Activated CD4-positive, alpha-beta T cell treated with anti-CD3 and anti-CD28 coated beads, Interleukin-2, amount 10 ng/mL, durations not matched to agents 7 days and 5 days (primary cell): ENCODE results near the gene C11orf97. TPM values are rescaled to one million over a fixed set of nuclear protein-coding genes. Genes with fewer than 3 reads are reported as not detected.
"Not testable (repeated sequence)": the region's sequence is repeated elsewhere in the genome, so short reads cannot be mapped to it uniquely, and the experiment has no call there.

Source experiments
- CTCF ChIA-PET: fragments of 350-600 bp; sonication (Branson Sonifier 250); formaldehyde crosslinking; loops from one replicate; lab custom pipeline; 2021; ENCODE audit warnings: antibody characterized with exemption; lab: Charles Lee
- POLR2A ChIA-PET: fragments of 350-600 bp; sonication (Branson Sonifier 250); formaldehyde crosslinking; loops from one replicate; lab custom pipeline; 2021; ENCODE audit warnings: antibody characterized with exemption; lab: Charles Lee
- DNase-seq: peaks from one replicate; pipeline ENCODE4 v3.0.0-alpha.2; 2020
- H3K27ac Mint-ChIP-seq: one replicate; pipeline ENCODE4 v1.8.0; 2021; ENCODE audit warnings: mild to moderate bottlenecking, moderate library complexity, mixed read lengths
- H3K27me3 Mint-ChIP-seq: one replicate; pipeline ENCODE4 v1.8.0; 2021; ENCODE audit warnings: mixed read lengths
- H3K36me3 Mint-ChIP-seq: one replicate; pipeline ENCODE4 v1.8.0; 2021; ENCODE audit warnings: low read depth, mixed read lengths
- H3K4me1 Mint-ChIP-seq: one replicate; pipeline ENCODE4 v1.8.0; 2021; ENCODE audit warnings: mixed read lengths
- H3K4me3 Mint-ChIP-seq: one replicate; pipeline ENCODE4 v1.8.0; 2021; ENCODE audit warnings: mild to moderate bottlenecking, moderate library complexity, mixed read lengths
- H3K9me3 Mint-ChIP-seq: one replicate; pipeline ENCODE4 v1.8.0; 2021; ENCODE audit warnings: mixed read lengths
- microRNA-seq: library from miRNA; unstranded; fragments of <30 nt; microRNA quantifications from one replicate; pipeline ENCODE4 v1.2.0, GENCODE V29; 2021; ENCODE audit warnings: borderline microRNAs expressed, borderline replicate concordance
- total RNA-seq, 2 experiments: library from RNA; stranded (reverse); gene quantifications; one replicate each; pipeline ENCODE4 v1.2.3, GENCODE V29; 2021

Gene C11orf97
- total RNA-seq, 2 experiments from 2014 or later, result not detected

- POLR2A ChIA-PET, result no interaction called here
- no peak for DNase-seq
- no peaks in the 10 kb centered on the region for H3K36me3 Mint-ChIP-seq
- H3K27ac Mint-ChIP-seq, result no peak overlapping the region
- H3K27me3 Mint-ChIP-seq, result no peaks in the 10 kb centered on the region
- no peaks in the 10 kb centered on the region for H3K4me1 Mint-ChIP-seq
- H3K4me3 Mint-ChIP-seq, result no peak overlapping the region
- H3K9me3 Mint-ChIP-seq, result no peaks in the 10 kb centered on the region
- CTCF ChIA-PET, result no interaction called here
Observed at GRCh38 chr11:94568717-94569116, 56.5 kb downstream of the C11orf97 start.

DNA sequence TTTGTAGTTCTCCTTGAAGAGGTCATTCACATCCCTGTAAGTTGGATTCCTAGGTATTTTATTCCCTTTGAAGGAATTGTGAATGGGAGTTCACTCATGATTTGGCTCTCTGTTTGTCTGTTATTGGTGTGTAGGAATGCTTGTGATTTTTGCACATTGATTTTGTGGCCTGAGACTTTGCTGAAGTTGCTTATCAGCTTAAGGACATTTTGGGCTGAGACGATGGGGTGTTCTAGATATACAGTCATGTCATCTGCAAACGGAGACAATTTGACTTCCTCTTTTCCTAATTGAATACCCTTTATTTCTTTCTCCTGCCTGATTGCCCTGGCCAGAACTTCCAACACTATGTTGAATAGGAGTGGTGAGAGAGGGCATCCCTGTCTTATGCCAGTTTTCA is 60.7 kb downstream of the C11orf97 start:
- H3K27ac Mint-ChIP-seq, DNase-seq, POLR2A ChIA-PET, H3K4me1 Mint-ChIP-seq, H3K27me3 Mint-ChIP-seq, H3K36me3 Mint-ChIP-seq, H3K4me3 Mint-ChIP-seq, H3K9me3 Mint-ChIP-seq, CTCF ChIA-PET: not testable (repeated sequence)

DNA sequence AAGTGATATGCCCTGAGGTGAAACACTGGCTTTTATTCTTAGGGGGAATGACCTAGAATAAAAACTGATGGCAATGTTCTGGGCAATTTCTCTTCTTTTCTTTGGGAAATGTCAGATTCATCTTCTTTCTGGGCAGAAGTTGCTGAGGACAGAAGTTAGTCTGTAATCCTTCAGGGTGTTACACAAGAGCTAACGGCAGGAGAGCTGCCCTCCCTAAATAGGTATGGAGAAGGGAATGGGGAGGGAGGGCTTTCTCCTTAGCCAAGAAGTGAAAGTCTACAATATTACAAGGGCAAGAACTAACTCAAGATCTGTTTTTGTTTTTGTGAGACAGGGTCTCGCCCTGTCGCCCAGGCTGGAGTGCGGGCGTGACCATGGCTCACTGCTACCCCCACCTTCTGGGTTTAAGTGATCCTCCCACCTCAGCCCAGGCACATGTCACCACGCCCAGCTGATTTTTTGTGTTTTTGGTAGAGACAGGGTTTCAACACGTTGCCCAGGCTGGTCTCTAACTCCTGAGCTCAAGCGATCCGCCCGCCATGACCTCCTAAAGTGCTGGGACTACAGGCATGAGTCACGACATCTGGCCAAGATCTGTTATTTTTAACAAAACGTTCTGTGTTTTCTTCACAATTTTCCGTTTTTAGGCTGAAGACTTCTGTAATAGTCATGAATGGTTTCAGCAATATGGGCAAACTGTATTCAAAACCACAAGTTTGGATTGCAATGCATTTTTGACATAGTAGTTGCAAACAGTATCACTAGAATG is 62.1 kb downstream of the C11orf97 start:
- no peaks in the 10 kb centered on the region for H3K9me3 Mint-ChIP-seq
- H3K27me3 Mint-ChIP-seq, result peaks cover 2% of the 10 kb centered on the region
- no peak overlapping the region for H3K4me3 Mint-ChIP-seq
- no peak overlapping the region for H3K27ac Mint-ChIP-seq
- no peaks in the 10 kb centered on the region for H3K36me3 Mint-ChIP-seq
- ChIA-PET POLR2A (no interaction called here), CTCF (interaction anchor here (0.6 kb wide), 1 partner anchor 1239 kb away, joined by 3 read pairs; no protein-coding TSS in a partner anchor)
- no peak for DNase-seq
- no peaks in the 10 kb centered on the region for H3K4me1 Mint-ChIP-seq

DNA sequence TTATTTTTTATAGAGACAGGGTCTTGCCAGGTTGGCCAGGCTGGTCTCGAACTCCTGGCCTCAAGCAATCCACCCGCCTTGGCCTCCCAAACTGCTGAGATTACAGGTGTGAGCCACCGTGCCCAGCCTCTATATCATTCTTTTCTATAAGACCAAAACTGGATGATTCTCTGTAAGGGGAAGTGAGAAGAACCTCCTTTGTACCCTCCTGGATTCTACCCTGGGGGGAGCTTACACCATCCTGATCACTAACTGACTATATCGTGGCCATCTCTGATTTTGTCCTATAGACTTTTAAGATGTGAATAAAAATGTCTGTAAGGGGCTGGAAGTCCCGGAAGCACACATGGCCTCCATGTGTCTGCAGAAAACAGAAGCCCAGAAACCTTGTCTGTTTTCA is 64.0 kb downstream of the C11orf97 start:
- Mint-ChIP-seq H3K4me3 (no peak overlapping the region), H3K9me3 (no peaks in the 10 kb centered on the region), H3K27ac (no peak overlapping the region), H3K4me1 (no peaks in the 10 kb centered on the region), H3K36me3 (no peaks in the 10 kb centered on the region), H3K27me3 (peaks cover 2% of the 10 kb centered on the region)
- POLR2A ChIA-PET, result no interaction called here
- DNase-seq, result no peak
- CTCF ChIA-PET, result no interaction called here

DNA sequence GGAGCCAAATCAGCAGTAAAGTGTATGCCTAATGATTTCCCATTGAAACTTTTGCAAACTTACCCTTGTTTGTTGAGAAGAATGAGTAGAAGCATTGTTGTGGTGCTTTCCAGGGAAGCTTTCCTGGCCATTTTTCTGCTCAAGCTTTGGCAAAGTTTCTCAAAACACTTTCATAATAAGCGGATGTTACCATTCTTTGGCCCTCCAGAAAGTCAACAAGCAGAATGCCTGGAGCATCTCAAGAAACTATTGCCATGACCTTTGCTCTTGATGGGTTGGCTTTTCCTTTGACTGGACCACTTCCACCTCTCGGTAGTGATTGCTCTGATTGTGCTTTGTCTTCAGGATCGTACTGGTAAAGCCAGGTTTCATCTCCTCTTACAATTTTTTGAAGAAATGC is 65.6 kb downstream of the C11orf97 start:
- Mint-ChIP-seq H3K9me3 (no peaks in the 10 kb centered on the region), H3K27me3 (peaks cover 2% of the 10 kb centered on the region), H3K4me3 (no peak overlapping the region), H3K36me3 (no peaks in the 10 kb centered on the region), H3K4me1 (no peaks in the 10 kb centered on the region), H3K27ac (no peak overlapping the region)
- no peak for DNase-seq
- ChIA-PET POLR2A (no interaction called here), CTCF (no interaction called here)

Small RNAs within 50 kb of the gene (microRNA-seq; reads per million reads assigned to microRNA genes)
- gene MIR548L, result 2.7 reads per million, percentile 13 among the genes with 10 or more reads in this experiment

Other genes starting within 250 kb of the C11orf97 start
- gene IZUMO1R, start 207.9 kb upstream of the C11orf97 start, total RNA-seq, result not detected
- gene GPR83, start 111.0 kb upstream of the C11orf97 start, total RNA-seq, result under 1 TPM; 0.05 to 0.06 TPM
- gene MRE11, start 18.6 kb upstream of the C11orf97 start, total RNA-seq, result 10 to 100 TPM; 38.4 to 44.2 TPM
- 10 to 100 TPM; 30.3 to 36.8 TPM for gene ANKRD49, start 18.5 kb upstream of the C11orf97 start, total RNA-seq
- gene FUT4, start 31.5 kb downstream of the C11orf97 start, total RNA-seq, result 1 to 10 TPM; 7.1 to 7.8 TPM
- under 1 TPM; 0.55 to 0.65 TPM for gene PIWIL4, start 54.9 kb downstream of the C11orf97 start, total RNA-seq